A549 (cell line): Measurements from ENCODE around the gene SCUBE1.

Experiments
- CEBPB ChIP-seq, 2 experiments: fragments of >200 bp in 1 of 2; sonication (Bioruptor Twin) in 1 of 2; formaldehyde crosslinking in 1 of 2; IDR thresholded peaks; 2 replicates each; pipeline ENCODE4 v1.6.1; 2012 to 2016
- EP300 ChIP-seq, 2 experiments: fragments of >200 bp; sonication (Bioruptor Twin); formaldehyde crosslinking; IDR thresholded peaks; 2 replicates in 1 of 2; 3 replicates in 1 of 2; pipeline ENCODE4 v1.6.1; 2016 to 2017
- HOXA7 ChIP-seq: fragments of 250-450 bp; sonication (Bioruptor Pico); IDR thresholded peaks from 2 replicates; pipeline ENCODE4 v1.5.0; 2020; ENCODE audit warnings: mild to moderate bottlenecking, moderate library complexity
- TF ChIP-seq, protein P1 (sequence below): fragments of 200-600 bp; sonication (generic); IDR thresholded peaks from 2 replicates; pipeline ENCODE4 v1.6.1; 2016; ENCODE audit warnings: antibody characterized with exemption, mild to moderate bottlenecking, moderate library complexity
- TF ChIP-seq, protein P2 (sequence below): fragments of >200 bp; sonication (Bioruptor Twin); formaldehyde crosslinking; IDR thresholded peaks from 3 replicates; pipeline ENCODE4 v1.5.1; 2016

DNA sequence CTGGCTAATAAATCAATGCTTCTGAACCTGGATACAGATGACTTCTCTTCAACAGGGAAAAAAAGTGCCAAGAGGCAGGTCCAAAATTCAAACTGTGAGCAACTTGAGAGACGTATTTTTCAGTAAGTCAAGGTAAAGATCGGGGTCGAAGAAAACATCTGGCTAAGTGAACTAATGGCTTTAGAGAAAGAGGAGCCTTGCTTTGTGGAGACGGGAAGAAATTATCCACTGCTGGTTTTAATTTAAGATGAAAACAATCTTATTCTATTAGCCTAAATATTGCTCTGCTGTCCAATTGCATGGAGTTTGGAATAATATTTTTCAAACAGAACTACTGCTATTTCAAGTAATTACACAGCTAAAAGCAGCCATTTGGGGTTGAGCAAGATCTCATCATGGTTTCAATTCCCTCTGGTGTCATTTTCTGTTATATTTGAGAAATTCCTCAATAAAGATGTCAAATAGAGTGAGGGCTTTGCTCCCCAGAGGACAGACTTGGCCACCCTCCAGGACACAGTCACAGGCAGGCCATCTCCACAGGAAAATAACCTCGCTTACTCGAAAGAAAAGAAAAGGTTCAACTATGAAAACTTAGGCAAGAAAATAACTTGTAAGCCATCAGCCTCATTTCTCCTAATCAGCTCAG lies 29.8 kb downstream of the SCUBE1 start:
- TF ChIP-seq, protein P1, sequence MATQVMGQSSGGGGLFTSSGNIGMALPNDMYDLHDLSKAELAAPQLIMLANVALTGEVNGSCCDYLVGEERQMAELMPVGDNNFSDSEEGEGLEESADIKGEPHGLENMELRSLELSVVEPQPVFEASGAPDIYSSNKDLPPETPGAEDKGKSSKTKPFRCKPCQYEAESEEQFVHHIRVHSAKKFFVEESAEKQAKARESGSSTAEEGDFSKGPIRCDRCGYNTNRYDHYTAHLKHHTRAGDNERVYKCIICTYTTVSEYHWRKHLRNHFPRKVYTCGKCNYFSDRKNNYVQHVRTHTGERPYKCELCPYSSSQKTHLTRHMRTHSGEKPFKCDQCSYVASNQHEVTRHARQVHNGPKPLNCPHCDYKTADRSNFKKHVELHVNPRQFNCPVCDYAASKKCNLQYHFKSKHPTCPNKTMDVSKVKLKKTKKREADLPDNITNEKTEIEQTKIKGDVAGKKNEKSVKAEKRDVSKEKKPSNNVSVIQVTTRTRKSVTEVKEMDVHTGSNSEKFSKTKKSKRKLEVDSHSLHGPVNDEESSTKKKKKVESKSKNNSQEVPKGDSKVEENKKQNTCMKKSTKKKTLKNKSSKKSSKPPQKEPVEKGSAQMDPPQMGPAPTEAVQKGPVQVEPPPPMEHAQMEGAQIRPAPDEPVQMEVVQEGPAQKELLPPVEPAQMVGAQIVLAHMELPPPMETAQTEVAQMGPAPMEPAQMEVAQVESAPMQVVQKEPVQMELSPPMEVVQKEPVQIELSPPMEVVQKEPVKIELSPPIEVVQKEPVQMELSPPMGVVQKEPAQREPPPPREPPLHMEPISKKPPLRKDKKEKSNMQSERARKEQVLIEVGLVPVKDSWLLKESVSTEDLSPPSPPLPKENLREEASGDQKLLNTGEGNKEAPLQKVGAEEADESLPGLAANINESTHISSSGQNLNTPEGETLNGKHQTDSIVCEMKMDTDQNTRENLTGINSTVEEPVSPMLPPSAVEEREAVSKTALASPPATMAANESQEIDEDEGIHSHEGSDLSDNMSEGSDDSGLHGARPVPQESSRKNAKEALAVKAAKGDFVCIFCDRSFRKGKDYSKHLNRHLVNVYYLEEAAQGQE, result no peak
- TF ChIP-seq EP300 (IDR thresholded peaks at IDR 0.05), result no peak
- TF ChIP-seq, protein P2, sequence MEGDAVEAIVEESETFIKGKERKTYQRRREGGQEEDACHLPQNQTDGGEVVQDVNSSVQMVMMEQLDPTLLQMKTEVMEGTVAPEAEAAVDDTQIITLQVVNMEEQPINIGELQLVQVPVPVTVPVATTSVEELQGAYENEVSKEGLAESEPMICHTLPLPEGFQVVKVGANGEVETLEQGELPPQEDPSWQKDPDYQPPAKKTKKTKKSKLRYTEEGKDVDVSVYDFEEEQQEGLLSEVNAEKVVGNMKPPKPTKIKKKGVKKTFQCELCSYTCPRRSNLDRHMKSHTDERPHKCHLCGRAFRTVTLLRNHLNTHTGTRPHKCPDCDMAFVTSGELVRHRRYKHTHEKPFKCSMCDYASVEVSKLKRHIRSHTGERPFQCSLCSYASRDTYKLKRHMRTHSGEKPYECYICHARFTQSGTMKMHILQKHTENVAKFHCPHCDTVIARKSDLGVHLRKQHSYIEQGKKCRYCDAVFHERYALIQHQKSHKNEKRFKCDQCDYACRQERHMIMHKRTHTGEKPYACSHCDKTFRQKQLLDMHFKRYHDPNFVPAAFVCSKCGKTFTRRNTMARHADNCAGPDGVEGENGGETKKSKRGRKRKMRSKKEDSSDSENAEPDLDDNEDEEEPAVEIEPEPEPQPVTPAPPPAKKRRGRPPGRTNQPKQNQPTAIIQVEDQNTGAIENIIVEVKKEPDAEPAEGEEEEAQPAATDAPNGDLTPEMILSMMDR, result no peak
- no peak for TF ChIP-seq HOXA7
- TF ChIP-seq CEBPB (IDR thresholded peaks at IDR 0.05), result no peak
